NT2/D1 (cell line): Measurements from ENCODE around the gene ZMAT5.

Source experiments
- SUZ12 ChIP-seq: IDR thresholded peaks from 2 replicates; pipeline ENCODE4 v1.6.1; 2011; ENCODE audit not compliant: insufficient read length, insufficient read depth; ENCODE audit errors: extremely low read depth
- YY1 ChIP-seq: IDR thresholded peaks from 2 replicates; pipeline ENCODE4 v1.6.1; 2011; ENCODE audit not compliant: insufficient read length, insufficient read depth
- ZNF274 ChIP-seq: IDR thresholded peaks from 2 replicates; pipeline ENCODE4 v1.6.1; 2011; ENCODE audit warnings: mild to moderate bottlenecking, low read depth, low read length

DNA sequence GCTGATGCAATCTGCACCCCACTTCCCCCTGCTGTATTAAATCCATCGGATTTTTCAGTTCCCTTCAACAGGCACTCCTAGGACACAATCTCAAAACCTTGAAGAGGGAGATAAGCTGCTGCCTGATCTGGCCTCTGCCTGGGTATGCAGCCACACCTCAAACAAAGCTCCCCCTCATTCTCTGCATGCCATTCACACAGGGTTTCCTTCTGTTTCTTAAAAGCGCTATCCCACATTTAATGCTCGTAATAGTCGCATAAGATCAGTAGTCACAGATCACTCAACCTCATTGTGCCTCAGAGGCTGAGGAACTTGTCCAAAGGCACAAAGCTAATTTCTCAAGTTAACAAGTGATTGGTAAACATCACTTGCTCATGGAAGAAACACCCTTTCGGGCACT is 34.3 kb upstream of the ZMAT5 start:
- TF ChIP-seq YY1: no peak
- no peak for TF ChIP-seq ZNF274
- no peak for TF ChIP-seq SUZ12
